NCI-H345 treated with DMSO at 0.1 percent for 48 hours (cell line): ENCODE results near the gene CYP3A5.
"Not testable (repeated sequence)": the region's sequence is repeated elsewhere in the genome, so short reads cannot be mapped to it uniquely, and the experiment has no call there.

Source experiments
- DNase-seq: peaks from one replicate; lab custom pipeline; 2025; ENCODE audit not compliant: unreplicated experiment; lab: John Stamatoyannopoulos, UW

CYP3A5 gene

GRCh38 chr7:99685871-99686608, 6.2 kb upstream of the CYP3A5 start:
- not testable (repeated sequence) for DNase-seq

- no peak for DNase-seq
Observed at GRCh38 chr7:99685129-99685758, 5.4 kb upstream of the CYP3A5 start.

- DNase-seq: no peak
Observed at GRCh38 chr7:99679032-99679399, 780 bp downstream of the CYP3A5 start.

GRCh38 chr7:99677648-99678045, 2.1 kb downstream of the CYP3A5 start:
- no peak for DNase-seq

GRCh38 chr7:99677013-99677647, 2.7 kb downstream of the CYP3A5 start:
- no peak for DNase-seq

- DNase-seq: no peak
Observed at GRCh38 chr7:99674995-99675742, 4.6 kb downstream of the CYP3A5 start.

GRCh38 chr7:99672573-99672972, 7.2 kb downstream of the CYP3A5 start:
- no peak for DNase-seq

- no peak for DNase-seq
Observed at GRCh38 chr7:99669782-99670181, 10.0 kb downstream of the CYP3A5 start.

GRCh38 chr7:99668541-99668940, 11.3 kb downstream of the CYP3A5 start:
- DNase-seq: no peak

- no peak for DNase-seq
Observed at GRCh38 chr7:99667179-99667578, 12.6 kb downstream of the CYP3A5 start.

- DNase-seq: no peak
Observed at GRCh38 chr7:99666013-99666395, 13.8 kb downstream of the CYP3A5 start.

- DNase-seq: no peak
Observed at GRCh38 chr7:99665312-99666012, 14.3 kb downstream of the CYP3A5 start.

GRCh38 chr7:99657879-99658278, 21.9 kb downstream of the CYP3A5 start:
- not testable (repeated sequence) for DNase-seq

GRCh38 chr7:99654626-99655025, 25.2 kb downstream of the CYP3A5 start:
- not testable (repeated sequence) for DNase-seq

- DNase-seq: no peak
Observed at GRCh38 chr7:99653754-99654153, 26.0 kb downstream of the CYP3A5 start.

GRCh38 chr7:99653269-99653668, 26.5 kb downstream of the CYP3A5 start:
- not testable (repeated sequence) for DNase-seq

- DNase-seq: no peak
Observed at GRCh38 chr7:99652671-99653070, 27.1 kb downstream of the CYP3A5 start.

GRCh38 chr7:99651290-99651689, 28.5 kb downstream of the CYP3A5 start:
- no peak for DNase-seq

- DNase-seq: no peak
Observed at GRCh38 chr7:99648843-99649242, 31.0 kb downstream of the CYP3A5 start.

- no peak for DNase-seq
Observed at GRCh38 chr7:99645590-99645989, 34.2 kb downstream of the CYP3A5 start.

GRCh38 chr7:99644431-99644830, 35.4 kb downstream of the CYP3A5 start:
- DNase-seq: no peak
